Endodermal cell (in vitro differentiated cells): ENCODE data around the gene BSG. TPM values are rescaled to one million over a fixed set of nuclear protein-coding genes. Genes with fewer than 3 reads are reported as not detected.

ENCODE experiments used
- DNase-seq: peaks from one replicate; pipeline ENCODE4 v3.0.0-alpha.2; 2017
- H3K27ac ChIP-seq: 2 replicates; pipeline ENCODE4 v1.5.1; 2013; ENCODE audit warnings: mild to moderate bottlenecking, low read depth, low read length, moderate library complexity
- H3K27me3 ChIP-seq: 2 replicates; pipeline ENCODE4 v1.6.1; 2013; ENCODE audit warnings: mild to moderate bottlenecking, low read length, moderate library complexity; ENCODE audit not compliant: insufficient read depth, control insufficient read depth, poor library complexity, severe bottlenecking
- H3K36me3 ChIP-seq: 2 replicates; pipeline ENCODE4 v1.7.0; 2013; ENCODE audit warnings: mild to moderate bottlenecking, low read length, moderate library complexity; ENCODE audit not compliant: control insufficient read depth, insufficient read depth
- H3K4me1 ChIP-seq: one replicate; pipeline ENCODE4 v1.7.0; 2013; ENCODE audit warnings: low read length; ENCODE audit not compliant: control insufficient read depth, insufficient read depth
- H3K4me3 ChIP-seq: 2 replicates; pipeline ENCODE4 v1.5.1; 2013; ENCODE audit warnings: mild to moderate bottlenecking, low read length, moderate library complexity
- H3K9ac ChIP-seq: 2 replicates; pipeline ENCODE4 v1.6.1; 2013; ENCODE audit warnings: mild to moderate bottlenecking, low read length, moderate library complexity; ENCODE audit not compliant: poor library complexity, severe bottlenecking; ENCODE audit errors: extremely low read depth
- H3K9me3 ChIP-seq: 2 replicates; pipeline ENCODE4 v1.6.1; 2013; ENCODE audit warnings: mild to moderate bottlenecking, low read length, moderate library complexity; ENCODE audit not compliant: control insufficient read depth
- H3K27ac Mint-ChIP-seq: 2 replicates; pipeline ENCODE4 v1.8.0; 2020; ENCODE audit warnings: mixed read lengths
- H3K27me3 Mint-ChIP-seq: 2 replicates; pipeline ENCODE4 v1.8.0; 2021; ENCODE audit warnings: mild to moderate bottlenecking, mixed read lengths; ENCODE audit not compliant: insufficient read depth
- H3K36me3 Mint-ChIP-seq: 2 replicates; pipeline ENCODE4 v1.8.0; 2020; ENCODE audit warnings: low read depth, mixed read lengths
- H3K4me1 Mint-ChIP-seq: 2 replicates; pipeline ENCODE4 v1.8.0; 2020; ENCODE audit warnings: mixed read lengths
- H3K4me3 Mint-ChIP-seq: 2 replicates; pipeline ENCODE4 v1.8.0; 2020; ENCODE audit warnings: mild to moderate bottlenecking, moderate library complexity, mixed read lengths
- H3K9me3 Mint-ChIP-seq: 2 replicates; pipeline ENCODE4 v1.8.0; 2020; ENCODE audit warnings: mild to moderate bottlenecking, mixed read lengths
- WGBS, 2 experiments: methylation state at CpG; one replicate each; pipeline versions ENCODE4 v1.1.5 to v1.1.7; 2013; ENCODE audit warnings: missing lambda C conversion rate in 2 of 2, mixed read lengths in 1 of 2; ENCODE audit not compliant: insufficient coverage in 1 of 2, insufficient read length in 1 of 2; 5-methylcytosine and 5-hydroxymethylcytosine counted together
- total RNA-seq, 2 donors: library from RNA; stranded (reverse); fragmentation: NEBNext Ultra II Directional in 1 of 2; extraction: Animal tissue kit (Norgen Biotek cat#: 25700) in 1 of 2; gene quantifications; 2 replicates in 1 of 2; 3 replicates in 1 of 2; pipeline ENCODE4 v1.2.1, GENCODE V29; 2021
- TF ChIP-seq, protein P1 (sequence below): fragments of 200-600 bp; sonication (generic); conservative IDR thresholded peaks from 2 replicates; pipeline ENCODE4 v1.5.0; 2021; ENCODE audit warnings: antibody characterized with exemption, mild to moderate bottlenecking

The BSG gene
- total RNA-seq, 2 donors from 2014 or later: 808 to 833 TPM

DNA sequence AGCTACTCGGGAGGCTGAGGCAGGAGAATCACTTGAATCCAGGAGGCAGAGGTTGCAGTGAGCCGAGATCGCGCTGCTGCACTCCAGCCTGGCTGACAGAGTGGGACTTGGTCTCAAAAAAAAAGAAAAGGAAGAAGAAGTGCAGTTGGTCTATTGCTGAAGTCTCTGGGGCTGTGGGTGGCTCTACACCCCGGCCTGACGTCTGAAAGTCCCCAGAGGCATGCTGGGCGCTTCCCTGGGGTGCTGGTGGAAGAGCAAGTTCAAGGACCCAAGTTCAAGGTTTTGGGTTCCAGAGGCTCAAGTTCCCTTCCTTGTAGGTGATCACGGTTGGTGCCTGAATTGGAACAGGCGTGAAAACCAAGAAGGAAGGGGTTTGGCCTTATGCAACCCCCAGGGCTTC is 21.1 kb downstream of the BSG start:
- Mint-ChIP-seq H3K36me3 (no peaks in the 10 kb centered on the region), H3K9me3 (no peaks in the 10 kb centered on the region), H3K4me3 (no peak overlapping the region), H3K4me1 (no peaks in the 10 kb centered on the region), H3K27me3 (peaks cover 43% of the 10 kb centered on the region), H3K27ac (no peak overlapping the region)
- H3K9me3 ChIP-seq: no peaks in the 10 kb centered on the region
- TF ChIP-seq, protein P1, sequence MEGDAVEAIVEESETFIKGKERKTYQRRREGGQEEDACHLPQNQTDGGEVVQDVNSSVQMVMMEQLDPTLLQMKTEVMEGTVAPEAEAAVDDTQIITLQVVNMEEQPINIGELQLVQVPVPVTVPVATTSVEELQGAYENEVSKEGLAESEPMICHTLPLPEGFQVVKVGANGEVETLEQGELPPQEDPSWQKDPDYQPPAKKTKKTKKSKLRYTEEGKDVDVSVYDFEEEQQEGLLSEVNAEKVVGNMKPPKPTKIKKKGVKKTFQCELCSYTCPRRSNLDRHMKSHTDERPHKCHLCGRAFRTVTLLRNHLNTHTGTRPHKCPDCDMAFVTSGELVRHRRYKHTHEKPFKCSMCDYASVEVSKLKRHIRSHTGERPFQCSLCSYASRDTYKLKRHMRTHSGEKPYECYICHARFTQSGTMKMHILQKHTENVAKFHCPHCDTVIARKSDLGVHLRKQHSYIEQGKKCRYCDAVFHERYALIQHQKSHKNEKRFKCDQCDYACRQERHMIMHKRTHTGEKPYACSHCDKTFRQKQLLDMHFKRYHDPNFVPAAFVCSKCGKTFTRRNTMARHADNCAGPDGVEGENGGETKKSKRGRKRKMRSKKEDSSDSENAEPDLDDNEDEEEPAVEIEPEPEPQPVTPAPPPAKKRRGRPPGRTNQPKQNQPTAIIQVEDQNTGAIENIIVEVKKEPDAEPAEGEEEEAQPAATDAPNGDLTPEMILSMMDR: no peak
- no peaks in the 10 kb centered on the region for H3K4me1 ChIP-seq
- no peak overlapping the region for H3K4me3 ChIP-seq
- WGBS, 2 experiments: 77 to 86% methylated on average over 9 of the region's 9 CpGs
- no peak overlapping the region for H3K27ac ChIP-seq
- peaks cover 53% of the 10 kb centered on the region for H3K27me3 ChIP-seq
- H3K9ac ChIP-seq: no peak overlapping the region
- no peaks in the 10 kb centered on the region for H3K36me3 ChIP-seq
- DNase-seq: no peak

DNA sequence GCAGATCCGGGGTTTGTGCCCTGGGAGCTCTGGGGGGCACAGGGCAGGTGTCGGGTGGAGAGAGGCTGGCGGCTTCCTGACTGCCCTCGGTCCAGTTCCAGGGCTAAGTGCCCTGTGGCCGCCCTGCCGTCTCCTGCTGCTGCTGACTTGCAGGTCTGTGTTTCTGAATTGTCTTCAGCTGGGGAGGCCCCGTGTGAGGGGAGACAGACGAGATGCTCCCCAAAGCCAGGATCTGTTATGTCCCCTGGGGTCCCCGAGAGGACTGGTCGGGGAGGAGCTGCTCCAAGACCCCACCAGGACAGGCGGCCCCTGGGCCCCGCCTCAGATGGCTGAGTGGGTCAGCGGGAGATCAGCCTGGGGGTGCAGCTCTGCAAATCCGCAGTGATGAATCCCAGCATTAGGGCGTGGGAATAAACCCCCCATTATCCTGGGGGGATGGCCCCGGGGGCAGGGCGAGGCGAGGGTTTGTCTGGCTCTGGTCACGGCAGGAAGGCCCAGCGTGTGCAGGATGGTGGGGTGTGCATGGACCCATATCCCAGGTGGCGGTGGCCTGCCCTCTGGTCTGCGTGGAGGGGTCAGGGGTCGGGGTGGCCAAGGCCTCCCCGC is 22.0 kb downstream of the BSG start:
- H3K36me3 ChIP-seq: no peaks in the 10 kb centered on the region
- Mint-ChIP-seq H3K4me1 (no peaks in the 10 kb centered on the region), H3K4me3 (no peak overlapping the region), H3K27ac (no peak overlapping the region), H3K36me3 (no peaks in the 10 kb centered on the region), H3K9me3 (no peaks in the 10 kb centered on the region), H3K27me3 (peaks cover 34% of the 10 kb centered on the region)
- H3K27me3 ChIP-seq: peaks cover 45% of the 10 kb centered on the region
- no peak overlapping the region for H3K4me3 ChIP-seq
- WGBS, 2 experiments: 85 to 87% methylated on average over 19 to 24 of the region's 24 CpGs
- H3K4me1 ChIP-seq: no peaks in the 10 kb centered on the region
- H3K9ac ChIP-seq: no peak overlapping the region
- DNase-seq: no peak
- TF ChIP-seq, protein P1: no peak
- H3K9me3 ChIP-seq: no peaks in the 10 kb centered on the region
- no peak overlapping the region for H3K27ac ChIP-seq

DNA sequence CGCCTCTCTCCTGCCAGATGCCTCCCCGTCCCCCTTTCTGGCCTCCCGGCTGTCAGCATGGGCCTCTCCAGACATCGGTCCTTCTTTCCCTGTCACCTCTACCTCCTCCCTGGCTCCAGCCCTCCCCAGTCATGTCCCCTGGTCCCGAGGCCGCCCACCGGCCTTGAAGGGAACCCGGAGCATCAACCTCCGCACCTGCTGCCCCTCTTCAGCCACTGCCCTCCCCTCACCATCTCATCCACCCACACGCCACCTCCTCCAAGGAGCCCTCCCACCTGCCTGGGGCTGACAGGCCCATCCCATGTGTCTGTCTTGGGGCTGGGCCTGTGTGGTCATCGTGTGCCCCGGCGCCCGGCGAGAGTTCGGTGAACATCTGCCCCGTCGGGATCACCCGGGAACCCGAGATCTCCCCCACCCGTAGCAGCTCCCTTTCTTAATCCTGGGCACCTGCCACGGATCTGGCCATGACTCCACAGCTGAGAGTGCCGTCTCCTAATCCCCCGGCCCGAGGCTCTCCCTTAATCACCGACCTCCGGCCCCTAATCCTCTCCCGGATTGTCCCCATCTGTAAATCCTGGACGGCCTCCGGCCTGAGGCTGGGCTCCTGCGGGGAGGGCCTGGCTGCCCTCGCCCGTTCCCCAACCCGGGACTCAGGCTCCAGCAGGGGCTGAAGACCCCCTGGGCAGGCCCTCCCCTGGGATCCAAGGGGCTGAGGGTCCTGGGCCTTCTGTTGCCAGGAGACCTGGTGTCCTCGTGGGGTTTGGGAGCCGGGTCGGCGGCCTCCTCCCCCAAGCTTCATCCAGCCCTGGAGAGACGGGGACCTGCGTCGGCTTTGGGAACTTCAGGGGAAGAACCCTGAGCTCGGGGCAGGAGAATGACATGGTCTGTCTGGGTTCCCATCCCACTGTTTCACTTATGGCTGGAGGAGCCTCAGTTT is 23.2 kb downstream of the BSG start:
- no peak for DNase-seq
- TF ChIP-seq, protein P1: no peak
- H3K27ac Mint-ChIP-seq: no peak overlapping the region
- H3K9me3 Mint-ChIP-seq: no peaks in the 10 kb centered on the region
- H3K4me3 Mint-ChIP-seq: no peak overlapping the region
- no peak overlapping the region for H3K4me3 ChIP-seq
- H3K9ac ChIP-seq: no peak overlapping the region
- H3K36me3 Mint-ChIP-seq: no peaks in the 10 kb centered on the region
- H3K4me1 Mint-ChIP-seq: no peaks in the 10 kb centered on the region
- H3K27me3 ChIP-seq: peaks cover 40% of the 10 kb centered on the region
- no peaks in the 10 kb centered on the region for H3K4me1 ChIP-seq
- H3K9me3 ChIP-seq: no peaks in the 10 kb centered on the region
- peaks cover 32% of the 10 kb centered on the region for H3K27me3 Mint-ChIP-seq
- no peaks in the 10 kb centered on the region for H3K36me3 ChIP-seq
- 85 to 87% methylated on average over 31 to 42 of the region's 42 CpGs for WGBS, 2 experiments
- no peak overlapping the region for H3K27ac ChIP-seq
